Mesangial cell (primary cell): ENCODE measurements around the gene CNTRL. TPM values are rescaled to one million over a fixed set of nuclear protein-coding genes. Genes with fewer than 3 reads are reported as not detected.

ENCODE experiments used
- total RNA-seq: library from RNA; depleted of rRNA; stranded (reverse); fragments of >200 nt; gene quantifications from 2 replicates; pipeline ENCODE4 v1.2.3, GENCODE V29; 2015

CNTRL gene
- total RNA-seq = 3.8 and 6.4 TPM in 2 replicates

GRCh38 chr9:121074370-121075250 is at the start of gene CNTRL:
Gene CNTRL, plus strand, starts transcription at chr9:121074955. Its CDS starts 13,372 bp downstream, at chr9:121088327.

GRCh38 chr9:121050128-121050988 is 24.4 kb upstream of the CNTRL start, which contains the start of gene C5:
Gene C5, minus strand, starts transcription at chr9:121050275. Its CDS starts 29 bp downstream, at chr9:121050246.

GRCh38 chr9:121201738-121202533 is 127.2 kb downstream of the CNTRL start, which contains the start of gene RAB14:
Gene RAB14, minus strand, starts transcription at chr9:121201869. Its CDS starts 8,457 bp downstream, at chr9:121193412.

Other genes with a start within 250 kb of the CNTRL start
- gene PSMD5, start 232.0 kb upstream of the CNTRL start, total RNA-seq = 26.6 and 34.1 TPM in 2 replicates
- 22.1 and 121 TPM in 2 replicates for gene PHF19, start 197.8 kb upstream of the CNTRL start, total RNA-seq
- 2.4 and 2.6 TPM in 2 replicates for gene TRAF1, start 148.2 kb upstream of the CNTRL start, total RNA-seq
- gene C5, start 24.7 kb upstream of the CNTRL start, total RNA-seq = 0.98 and 1.5 TPM in 2 replicates
- 16.6 and 20.2 TPM in 2 replicates for gene RAB14, start 126.9 kb downstream of the CNTRL start, total RNA-seq
- 143 and 349 TPM in 2 replicates for gene GSN, start 193.2 kb downstream of the CNTRL start, total RNA-seq